Vagina (tissue), 2 donors: Measurements from ENCODE around the gene PDE4D. TPM values are rescaled to one million over a fixed set of nuclear protein-coding genes. Genes with fewer than 3 reads are reported as not detected.

Source experiments
- DNase-seq, 2 donors: peaks; one replicate each; pipeline ENCODE4 v3.0.0-alpha.2; 2017; ENCODE audit errors: extremely low spot score in 2 of 2
- H3K27ac ChIP-seq: fragments of 200-600 bp; sonication (generic); one replicate; pipeline ENCODE4 v1.5.1; 2019
- H3K27me3 ChIP-seq: fragments of 200-600 bp; sonication (generic); one replicate; pipeline ENCODE4 v1.5.1; 2019
- H3K36me3 ChIP-seq, 2 donors: fragments of 200-600 bp; sonication (generic); one replicate each; pipeline ENCODE4 v1.5.1; 2017 to 2019
- H3K4me1 ChIP-seq: fragments of 200-600 bp; sonication (generic); one replicate; pipeline ENCODE4 v1.5.1; 2019
- H3K4me3 ChIP-seq, 2 donors: fragments of 200-600 bp; sonication (generic); 1 replicate in 1 of 2; 2 replicates in 1 of 2; pipeline ENCODE4 v1.5.1; 2016 to 2019
- H3K9me3 ChIP-seq: fragments of 200-600 bp; sonication (generic); one replicate; pipeline ENCODE4 v1.5.1; 2019
- POLR2A ChIP-seq, 2 donors: fragments of 450-650 bp; IDR thresholded peaks; one replicate each; pipeline ENCODE4 v1.6.1; 2017; ENCODE audit warnings: antibody characterized with exemption in 2 of 2, mild to moderate bottlenecking in 2 of 2, moderate library complexity in 2 of 2
- POLR2AphosphoS5 ChIP-seq, 2 donors: sonication (generic); formaldehyde crosslinking; IDR thresholded peaks; one replicate each; pipeline ENCODE4 v1.9.0; 2017; ENCODE audit warnings: antibody characterized with exemption in 2 of 2, mild to moderate bottlenecking in 2 of 2, low read depth in 1 of 2; ENCODE audit not compliant: insufficient read depth in 1 of 2
- intact Hi-C: fragments of 100-400 bp; cut with DNase I; formaldehyde crosslinking; loops from one replicate; pipeline ENCODE4 v1.15.1; 2023
- total RNA-seq: library from RNA; depleted of rRNA; stranded (reverse); fragments of >200 nt; gene quantifications from one replicate; pipeline ENCODE4 v1.2.3, GENCODE V29; 2016
- TF ChIP-seq, protein P1 (sequence below), 3 experiments: fragments of 450-650 bp in 2 of 3; fragments of 200-600 bp in 1 of 3; sonication (generic) in 1 of 3; IDR thresholded peaks; one replicate each; pipeline ENCODE4 v1.5.1; 2017 to 2019; ENCODE audit warnings: antibody characterized with exemption in 3 of 3, mild to moderate bottlenecking in 2 of 3, moderate library complexity in 2 of 3

Gene PDE4D
- total RNA-seq, 1 donor from 2014 or later: 86.9 TPM

DNA sequence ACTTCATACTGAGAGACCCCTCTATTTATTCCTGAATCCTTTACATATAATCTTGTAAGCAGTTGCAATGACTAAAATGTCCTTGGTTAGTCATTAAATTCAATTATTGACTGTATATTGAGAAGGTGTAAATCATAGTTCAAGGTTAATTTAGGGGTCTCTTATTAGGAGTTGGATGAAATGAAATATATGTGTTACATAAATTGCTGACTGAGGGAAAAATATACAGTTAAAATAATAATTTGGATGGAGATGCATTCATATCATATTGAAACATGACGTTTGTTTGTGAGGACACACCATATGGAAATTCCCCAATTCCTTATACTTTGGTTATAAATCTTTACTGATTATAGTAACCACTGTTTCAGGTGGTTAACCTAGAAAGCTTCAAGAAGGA, 430.6 kb downstream of the PDE4D start:
- TF ChIP-seq POLR2AphosphoS5 (IDR thresholded peaks at IDR 0.05; ENCODE audit: insufficient read depth in 1 of 2, low read depth in 1 of 2) (no peak), POLR2A (IDR thresholded peaks at IDR 0.05) (no peak)
- TF ChIP-seq, protein P1, sequence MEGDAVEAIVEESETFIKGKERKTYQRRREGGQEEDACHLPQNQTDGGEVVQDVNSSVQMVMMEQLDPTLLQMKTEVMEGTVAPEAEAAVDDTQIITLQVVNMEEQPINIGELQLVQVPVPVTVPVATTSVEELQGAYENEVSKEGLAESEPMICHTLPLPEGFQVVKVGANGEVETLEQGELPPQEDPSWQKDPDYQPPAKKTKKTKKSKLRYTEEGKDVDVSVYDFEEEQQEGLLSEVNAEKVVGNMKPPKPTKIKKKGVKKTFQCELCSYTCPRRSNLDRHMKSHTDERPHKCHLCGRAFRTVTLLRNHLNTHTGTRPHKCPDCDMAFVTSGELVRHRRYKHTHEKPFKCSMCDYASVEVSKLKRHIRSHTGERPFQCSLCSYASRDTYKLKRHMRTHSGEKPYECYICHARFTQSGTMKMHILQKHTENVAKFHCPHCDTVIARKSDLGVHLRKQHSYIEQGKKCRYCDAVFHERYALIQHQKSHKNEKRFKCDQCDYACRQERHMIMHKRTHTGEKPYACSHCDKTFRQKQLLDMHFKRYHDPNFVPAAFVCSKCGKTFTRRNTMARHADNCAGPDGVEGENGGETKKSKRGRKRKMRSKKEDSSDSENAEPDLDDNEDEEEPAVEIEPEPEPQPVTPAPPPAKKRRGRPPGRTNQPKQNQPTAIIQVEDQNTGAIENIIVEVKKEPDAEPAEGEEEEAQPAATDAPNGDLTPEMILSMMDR (IDR thresholded peaks at IDR 0.05): no peak

DNA sequence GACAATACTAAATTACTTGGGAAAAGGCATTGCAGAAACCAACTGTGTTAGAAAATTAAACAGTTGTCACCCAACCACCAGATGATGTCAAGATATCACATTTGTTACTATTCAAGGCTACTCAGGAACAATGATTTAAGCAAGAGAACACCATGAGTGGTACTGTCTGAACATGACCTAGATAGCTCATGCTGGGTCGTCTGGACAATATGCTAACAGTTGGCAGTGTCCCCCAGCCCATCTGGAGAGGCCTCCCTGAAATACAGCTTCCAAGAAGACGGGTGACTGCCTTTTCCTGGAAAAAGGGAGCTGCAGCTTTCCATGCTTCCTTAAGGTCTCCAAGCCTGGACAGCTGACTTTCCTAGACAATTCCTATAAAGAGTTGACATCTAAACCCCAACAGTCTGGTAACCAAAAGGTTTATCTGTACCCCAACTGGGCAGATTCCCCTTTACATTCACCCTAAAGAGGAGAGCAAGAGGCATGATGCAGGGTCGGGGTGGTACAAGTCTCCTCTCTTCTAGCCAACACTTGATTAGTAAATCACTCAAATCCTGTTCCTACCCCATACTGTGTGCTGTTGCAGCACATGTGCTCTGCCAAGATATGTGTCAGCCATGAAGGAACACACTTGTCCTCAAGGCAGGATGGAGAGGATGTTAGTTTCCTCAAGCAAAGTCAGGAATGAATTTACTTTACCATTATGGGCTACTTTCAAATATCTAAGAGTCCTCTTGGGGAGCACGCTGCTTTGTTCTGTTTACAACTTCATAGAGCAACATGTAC, 433.0 kb downstream of the PDE4D start:
- TF ChIP-seq POLR2AphosphoS5 (IDR thresholded peaks at IDR 0.05; ENCODE audit: insufficient read depth in 1 of 2, low read depth in 1 of 2) (no peak), POLR2A (IDR thresholded peaks at IDR 0.05) (no peak)
- TF ChIP-seq, protein P1 (IDR thresholded peaks at IDR 0.05): no peak
- DNase-seq: no peak
- Histone ChIP-seq H3K36me3 (no peaks in the 10 kb centered on the region), H3K27me3 (no peaks in the 10 kb centered on the region), H3K4me3 (no peak overlapping the region), H3K27ac (no peak overlapping the region), H3K9me3 (no peaks in the 10 kb centered on the region), H3K4me1 (peaks cover 4% of the 10 kb centered on the region)
- intact Hi-C loops: no loop called here

More for the DNA sequence above, 430.6 kb downstream of the PDE4D start:
- Histone ChIP-seq H3K36me3 (no peaks in the 10 kb centered on the region), H3K9me3 (no peaks in the 10 kb centered on the region), H3K27me3 (no peaks in the 10 kb centered on the region), H3K4me1 (peaks cover 4% of the 10 kb centered on the region), H3K4me3 (no peak overlapping the region), H3K27ac (no peak overlapping the region)
- no peak for DNase-seq
- intact Hi-C loops: no loop called here

GRCh38 chr5:59458966-59459729, 434.4 kb downstream of the PDE4D start:
- H3K4me1 ChIP-seq: peaks cover 4% of the 10 kb centered on the region
- no peaks in the 10 kb centered on the region for H3K27me3 ChIP-seq
- H3K9me3 ChIP-seq: no peaks in the 10 kb centered on the region
- no peak overlapping the region for H3K4me3 ChIP-seq
- intact Hi-C loops: no loop called here
- no peak for DNase-seq
- TF ChIP-seq, protein P1 (IDR thresholded peaks at IDR 0.05): no peak
- TF ChIP-seq POLR2A (IDR thresholded peaks at IDR 0.05): no peak
- no peak for TF ChIP-seq POLR2AphosphoS5 (IDR thresholded peaks at IDR 0.05; ENCODE audit: insufficient read depth in 1 of 2, low read depth in 1 of 2)
- no peaks in the 10 kb centered on the region for H3K36me3 ChIP-seq
- no peak overlapping the region for H3K27ac ChIP-seq

DNA sequence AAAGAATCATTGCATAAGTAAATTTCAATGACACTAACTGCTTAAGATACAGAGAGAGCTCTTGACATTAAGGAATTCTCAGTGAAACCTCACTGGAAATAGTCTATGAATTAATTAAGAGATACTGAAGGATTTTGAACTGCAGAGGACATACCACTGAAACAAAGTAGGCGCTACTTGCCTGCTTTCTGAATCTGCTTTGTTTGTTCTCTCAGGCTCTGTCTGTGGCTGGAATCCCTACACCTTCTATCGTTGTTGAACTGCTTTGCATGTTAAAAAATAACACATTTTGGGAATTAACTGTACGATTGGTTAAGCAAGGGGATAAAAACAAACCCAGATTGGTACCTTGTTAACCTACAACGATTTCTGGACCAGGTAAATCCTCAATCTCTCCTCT, 435.2 kb downstream of the PDE4D start:
- intact Hi-C loops: no loop called here
- Histone ChIP-seq H3K27ac (no peak overlapping the region), H3K4me1 (peaks cover 4% of the 10 kb centered on the region), H3K36me3 (no peaks in the 10 kb centered on the region), H3K9me3 (no peaks in the 10 kb centered on the region), H3K4me3 (no peak overlapping the region), H3K27me3 (no peaks in the 10 kb centered on the region)
- no peak for TF ChIP-seq POLR2AphosphoS5 (IDR thresholded peaks at IDR 0.05; ENCODE audit: insufficient read depth in 1 of 2, low read depth in 1 of 2)
- TF ChIP-seq, protein P1 (IDR thresholded peaks at IDR 0.05): no peak
- TF ChIP-seq POLR2A (IDR thresholded peaks at IDR 0.05): no peak
- DNase-seq: no peak
